Panc1 (cell line): ENCODE measurements around the gene ADGRL3. TPM values are rescaled to one million over a fixed set of nuclear protein-coding genes. Genes with fewer than 3 reads are reported as not detected.

Experiments used
- ATAC-seq: fragments of 200-7000 bp; cut with Tn5 transposase; 2 replicates; pipeline ENCODE4 v1.9.1; 2020; ENCODE audit warnings: mild to moderate bottlenecking, moderate library complexity
- BruUV-seq: library from RNA; stranded (reverse); fragments of 400-500 nt; replicated peaks from 2 replicates; lab custom pipeline; 2021; lab: Mats Ljungman, UMichigan
- CTCF ChIA-PET: fragments of 300-600 bp; sonication (Branson Sonifier 250); formaldehyde crosslinking; loops from one replicate; lab custom pipeline; 2022; ENCODE audit warnings: antibody characterized with exemption; lab: Charles Lee
- POLR2A ChIA-PET: fragments of 300-600 bp; sonication (Branson Sonifier 250); formaldehyde crosslinking; loops from one replicate; lab custom pipeline; 2022; ENCODE audit warnings: antibody characterized with exemption; lab: Charles Lee
- DNase-seq: peaks from one replicate; pipeline ENCODE4 v3.0.0-alpha.2; 2010; ENCODE audit warnings: low read depth, low spot score
- H3K27ac ChIP-seq: 2 replicates; pipeline ENCODE4 v1.5.1; 2011; ENCODE audit warnings: mild to moderate bottlenecking, low read length, inconsistent platforms
- H3K27me3 ChIP-seq: fragments of 200-500 bp; sonication (Bioruptor generic); 2 replicates; pipeline ENCODE4 v1.6.0; 2014; ENCODE audit warnings: low read length, inconsistent platforms; ENCODE audit not compliant: control insufficient read depth, insufficient read depth
- H3K36me3 ChIP-seq: fragments of 200-500 bp; sonication (Bioruptor generic); 2 replicates; pipeline ENCODE4 v1.5.1; 2014; ENCODE audit warnings: inconsistent platforms, mild to moderate bottlenecking, low read length, moderate library complexity; ENCODE audit not compliant: control insufficient read depth, insufficient read depth
- H3K4me1 ChIP-seq: 2 replicates; pipeline ENCODE4 v1.5.1; 2011; ENCODE audit warnings: inconsistent platforms, mild to moderate bottlenecking, low read length, moderate library complexity; ENCODE audit not compliant: control insufficient read depth, insufficient read depth
- H3K4me3 ChIP-seq, 2 experiments: 2 replicates each; pipeline ENCODE4 v1.5.1; 2011 to 2012; ENCODE audit warnings: low read depth in 2 of 2, low read length in 2 of 2, mild to moderate bottlenecking in 2 of 2, inconsistent platforms in 1 of 2, moderate library complexity in 1 of 2
- H3K9me3 ChIP-seq: fragments of 200-500 bp; sonication (Bioruptor generic); 2 replicates; pipeline ENCODE4 v1.5.1; 2014; ENCODE audit warnings: low read depth, mild to moderate bottlenecking, inconsistent platforms, low read length, moderate library complexity; ENCODE audit not compliant: control insufficient read depth, insufficient read depth
- POLR2AphosphoS5 ChIP-seq: IDR thresholded peaks from 2 replicates; pipeline ENCODE4 v1.6.1; 2012; ENCODE audit warnings: mild to moderate bottlenecking, low read depth, low read length, moderate library complexity
- SIN3A ChIP-seq: IDR thresholded peaks from 2 replicates; pipeline ENCODE4 v1.6.1; 2012; ENCODE audit warnings: low read depth, mild to moderate bottlenecking, low read length, moderate library complexity, borderline replicate concordance; ENCODE audit not compliant: insufficient read depth
- TCF7L2 ChIP-seq: IDR thresholded peaks from 2 replicates; pipeline ENCODE4 v1.6.1; 2011; ENCODE audit warnings: mild to moderate bottlenecking, low read depth, low read length, inconsistent platforms
- in situ Hi-C: cut with HindIII; loops from 2 replicates; pipeline ENCODE4 v1.10.0; 2016; ENCODE audit warnings: low sequenced_read_pairs, low pct_unique_long_range_greater_than_20kb
- intact Hi-C: fragments of 100-400 bp; cut with micrococcal nuclease; formaldehyde crosslinking; loops from one replicate; pipeline ENCODE4 v1.10.0; 2022; ENCODE audit not compliant: unreplicated experiment
- total RNA-seq: library from RNA; stranded (reverse); gene quantifications from one replicate; pipeline ENCODE4 v1.2.1, GENCODE V29; 2021; ENCODE audit not compliant: unreplicated experiment
- TF ChIP-seq, protein P1 (sequence below), 2 experiments: IDR thresholded peaks; 2 replicates each; pipeline ENCODE4 v1.6.1; 2011 to 2012; ENCODE audit warnings: low read depth in 2 of 2, control low read depth in 1 of 2, low read length in 1 of 2, mild to moderate bottlenecking in 1 of 2, moderate library complexity in 1 of 2; ENCODE audit not compliant: insufficient read depth in 1 of 2
- TF ChIP-seq, protein P2 (sequence below): fragments of 450-650 bp; IDR thresholded peaks from 2 replicates; pipeline ENCODE4 v1.5.1; 2017; ENCODE audit warnings: mild to moderate bottlenecking

Gene ADGRL3
- total RNA-seq, 1 experiment from 2014 or later = 0.23 TPM

DNA sequence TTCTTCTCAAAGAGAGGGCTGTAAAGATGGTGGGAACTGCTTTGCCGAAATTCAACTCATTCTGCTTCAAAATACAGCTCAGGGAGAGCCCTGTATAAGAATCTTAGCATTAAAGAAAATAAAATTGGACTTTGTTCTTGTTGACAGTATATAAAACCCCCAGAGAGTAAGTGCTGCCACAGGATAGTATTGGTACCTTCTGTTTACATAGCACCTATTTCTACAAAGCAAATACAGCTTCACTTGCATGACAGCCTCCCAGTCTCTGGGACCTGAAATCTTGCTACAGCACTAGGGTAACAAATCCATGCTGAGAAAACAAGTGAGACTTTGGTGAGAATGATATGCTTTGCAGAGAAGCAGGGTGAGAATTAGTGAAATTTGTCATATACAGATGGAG is 428.6 kb downstream of the ADGRL3 start:
- TF ChIP-seq, protein P1, sequence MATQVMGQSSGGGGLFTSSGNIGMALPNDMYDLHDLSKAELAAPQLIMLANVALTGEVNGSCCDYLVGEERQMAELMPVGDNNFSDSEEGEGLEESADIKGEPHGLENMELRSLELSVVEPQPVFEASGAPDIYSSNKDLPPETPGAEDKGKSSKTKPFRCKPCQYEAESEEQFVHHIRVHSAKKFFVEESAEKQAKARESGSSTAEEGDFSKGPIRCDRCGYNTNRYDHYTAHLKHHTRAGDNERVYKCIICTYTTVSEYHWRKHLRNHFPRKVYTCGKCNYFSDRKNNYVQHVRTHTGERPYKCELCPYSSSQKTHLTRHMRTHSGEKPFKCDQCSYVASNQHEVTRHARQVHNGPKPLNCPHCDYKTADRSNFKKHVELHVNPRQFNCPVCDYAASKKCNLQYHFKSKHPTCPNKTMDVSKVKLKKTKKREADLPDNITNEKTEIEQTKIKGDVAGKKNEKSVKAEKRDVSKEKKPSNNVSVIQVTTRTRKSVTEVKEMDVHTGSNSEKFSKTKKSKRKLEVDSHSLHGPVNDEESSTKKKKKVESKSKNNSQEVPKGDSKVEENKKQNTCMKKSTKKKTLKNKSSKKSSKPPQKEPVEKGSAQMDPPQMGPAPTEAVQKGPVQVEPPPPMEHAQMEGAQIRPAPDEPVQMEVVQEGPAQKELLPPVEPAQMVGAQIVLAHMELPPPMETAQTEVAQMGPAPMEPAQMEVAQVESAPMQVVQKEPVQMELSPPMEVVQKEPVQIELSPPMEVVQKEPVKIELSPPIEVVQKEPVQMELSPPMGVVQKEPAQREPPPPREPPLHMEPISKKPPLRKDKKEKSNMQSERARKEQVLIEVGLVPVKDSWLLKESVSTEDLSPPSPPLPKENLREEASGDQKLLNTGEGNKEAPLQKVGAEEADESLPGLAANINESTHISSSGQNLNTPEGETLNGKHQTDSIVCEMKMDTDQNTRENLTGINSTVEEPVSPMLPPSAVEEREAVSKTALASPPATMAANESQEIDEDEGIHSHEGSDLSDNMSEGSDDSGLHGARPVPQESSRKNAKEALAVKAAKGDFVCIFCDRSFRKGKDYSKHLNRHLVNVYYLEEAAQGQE (IDR thresholded peaks at IDR 0.05; ENCODE audit: insufficient read depth in 1 of 2, low read depth in 2 of 2, low read length in 1 of 2) = no peak
- TF ChIP-seq, protein P2, sequence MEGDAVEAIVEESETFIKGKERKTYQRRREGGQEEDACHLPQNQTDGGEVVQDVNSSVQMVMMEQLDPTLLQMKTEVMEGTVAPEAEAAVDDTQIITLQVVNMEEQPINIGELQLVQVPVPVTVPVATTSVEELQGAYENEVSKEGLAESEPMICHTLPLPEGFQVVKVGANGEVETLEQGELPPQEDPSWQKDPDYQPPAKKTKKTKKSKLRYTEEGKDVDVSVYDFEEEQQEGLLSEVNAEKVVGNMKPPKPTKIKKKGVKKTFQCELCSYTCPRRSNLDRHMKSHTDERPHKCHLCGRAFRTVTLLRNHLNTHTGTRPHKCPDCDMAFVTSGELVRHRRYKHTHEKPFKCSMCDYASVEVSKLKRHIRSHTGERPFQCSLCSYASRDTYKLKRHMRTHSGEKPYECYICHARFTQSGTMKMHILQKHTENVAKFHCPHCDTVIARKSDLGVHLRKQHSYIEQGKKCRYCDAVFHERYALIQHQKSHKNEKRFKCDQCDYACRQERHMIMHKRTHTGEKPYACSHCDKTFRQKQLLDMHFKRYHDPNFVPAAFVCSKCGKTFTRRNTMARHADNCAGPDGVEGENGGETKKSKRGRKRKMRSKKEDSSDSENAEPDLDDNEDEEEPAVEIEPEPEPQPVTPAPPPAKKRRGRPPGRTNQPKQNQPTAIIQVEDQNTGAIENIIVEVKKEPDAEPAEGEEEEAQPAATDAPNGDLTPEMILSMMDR = no peak
- no peak for TF ChIP-seq SIN3A
- TF ChIP-seq TCF7L2 = no peak
- TF ChIP-seq POLR2AphosphoS5 = no peak
- no peaks in the 10 kb centered on the region for H3K27me3 ChIP-seq
- no peaks in the 10 kb centered on the region for H3K4me1 ChIP-seq
- ChIA-PET CTCF (no interaction called here), POLR2A (no interaction called here)
- no peaks in the 10 kb centered on the region for H3K36me3 ChIP-seq
- no peak overlapping the region for H3K27ac ChIP-seq
- intact Hi-C loops (no loop called here), in situ Hi-C loops (no loop called here)
- no peaks in the 10 kb centered on the region for H3K9me3 ChIP-seq
- DNase-seq (no peak), ATAC-seq (no peak)
- BruUV-seq = no TSS peak
- no peak overlapping the region for H3K4me3 ChIP-seq

DNA sequence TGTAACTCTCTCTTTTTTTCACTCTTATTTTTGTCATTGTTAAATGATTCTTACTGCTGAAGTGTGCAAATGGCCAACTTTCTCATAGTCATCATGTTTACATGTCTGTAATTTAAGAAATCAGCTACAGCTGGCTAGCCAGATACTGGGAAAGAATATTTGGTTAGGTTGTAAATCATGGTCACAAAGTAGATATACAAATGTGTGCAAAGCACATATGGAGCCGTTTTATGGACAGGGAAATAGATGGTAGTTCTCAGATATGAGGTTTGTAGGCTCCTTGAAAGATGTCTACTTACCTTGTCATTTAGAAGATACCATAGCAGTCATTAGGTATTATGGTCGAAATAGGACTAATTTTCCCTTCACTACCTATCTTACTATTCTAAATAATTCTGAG is 430.4 kb downstream of the ADGRL3 start:
- BruUV-seq = no TSS peak
- Histone ChIP-seq H3K9me3 (no peaks in the 10 kb centered on the region), H3K4me1 (no peaks in the 10 kb centered on the region), H3K27me3 (no peaks in the 10 kb centered on the region), H3K4me3 (no peak overlapping the region), H3K27ac (no peak overlapping the region), H3K36me3 (no peaks in the 10 kb centered on the region)
- TF ChIP-seq, protein P1 (IDR thresholded peaks at IDR 0.05; ENCODE audit: insufficient read depth in 1 of 2, low read depth in 2 of 2, low read length in 1 of 2) = no peak
- no peak for TF ChIP-seq SIN3A
- TF ChIP-seq POLR2AphosphoS5 = no peak
- TF ChIP-seq TCF7L2 = no peak
- TF ChIP-seq, protein P2 = no peak
- ChIA-PET CTCF (interaction anchor here (0.6 kb wide), 1 partner anchor 1932 kb away, joined by 3 read pairs; no protein-coding TSS in a partner anchor), POLR2A (no interaction called here)
- in situ Hi-C loops = no loop called here
- intact Hi-C loops = no loop called here
- DNase-seq (no peak), ATAC-seq (no peak)
